SW 1271 (cell line): ENCODE data around the gene NTN1.
"Not testable (repeated sequence)": the region's sequence is repeated elsewhere in the genome, so short reads cannot be mapped to it uniquely, and the experiment has no call there.

ENCODE experiments used
- DNase-seq, 2 experiments: peaks; one replicate each; lab custom pipeline; 2025; lab: John Stamatoyannopoulos, UW

NTN1 gene

GRCh38 chr17:9123594-9124553, 102.6 kb downstream of the NTN1 start:
- no peak for DNase-seq

GRCh38 chr17:9124554-9124935, 103.2 kb downstream of the NTN1 start:
- no peak for DNase-seq

GRCh38 chr17:9125722-9126121, 104.4 kb downstream of the NTN1 start:
- no peak for DNase-seq

GRCh38 chr17:9127340-9127739, 106.0 kb downstream of the NTN1 start:
- DNase-seq, result no peak

- DNase-seq, result no peak
Observed at GRCh38 chr17:9131371-9131770, 110.1 kb downstream of the NTN1 start.

GRCh38 chr17:9132291-9132690, 111.0 kb downstream of the NTN1 start:
- DNase-seq, result no peak

GRCh38 chr17:9132944-9133610, 111.8 kb downstream of the NTN1 start:
- DNase-seq, result no peak

GRCh38 chr17:9138161-9138717, 116.9 kb downstream of the NTN1 start:
- no peak for DNase-seq

GRCh38 chr17:9139695-9140094, 118.4 kb downstream of the NTN1 start:
- no peak for DNase-seq

GRCh38 chr17:9140550-9141424, 119.5 kb downstream of the NTN1 start:
- no peak for DNase-seq

- no peak for DNase-seq
Observed at GRCh38 chr17:9141425-9141753, 120.1 kb downstream of the NTN1 start.

- no peak for DNase-seq
Observed at GRCh38 chr17:9142772-9143494, 121.6 kb downstream of the NTN1 start.

- no peak for DNase-seq
Observed at GRCh38 chr17:9144502-9145249, 123.4 kb downstream of the NTN1 start.

GRCh38 chr17:9146064-9146463, 124.8 kb downstream of the NTN1 start:
- DNase-seq, result no peak

- DNase-seq, result no peak
Observed at GRCh38 chr17:9148905-9149525, 127.7 kb downstream of the NTN1 start.

- no peak for DNase-seq
Observed at GRCh38 chr17:9150446-9151090, 129.3 kb downstream of the NTN1 start.

GRCh38 chr17:9151091-9151490, 129.8 kb downstream of the NTN1 start:
- no peak for DNase-seq

GRCh38 chr17:9151740-9152139, 130.4 kb downstream of the NTN1 start:
- DNase-seq, result not testable (repeated sequence)

- DNase-seq, result no peak
Observed at GRCh38 chr17:9158544-9159452, 137.5 kb downstream of the NTN1 start.
